Anterior cingulate cortex (tissue), 58 donors: ENCODE data around the gene CT45A1.
"Not testable (repeated sequence)": the region's sequence is repeated elsewhere in the genome, so short reads cannot be mapped to it uniquely, and the experiment has no call there.

ENCODE experiments used
- DNase-seq, 58 donors: peaks; one replicate each; lab custom pipeline; 2025; lab: John Stamatoyannopoulos, UW

CT45A1 gene

DNA sequence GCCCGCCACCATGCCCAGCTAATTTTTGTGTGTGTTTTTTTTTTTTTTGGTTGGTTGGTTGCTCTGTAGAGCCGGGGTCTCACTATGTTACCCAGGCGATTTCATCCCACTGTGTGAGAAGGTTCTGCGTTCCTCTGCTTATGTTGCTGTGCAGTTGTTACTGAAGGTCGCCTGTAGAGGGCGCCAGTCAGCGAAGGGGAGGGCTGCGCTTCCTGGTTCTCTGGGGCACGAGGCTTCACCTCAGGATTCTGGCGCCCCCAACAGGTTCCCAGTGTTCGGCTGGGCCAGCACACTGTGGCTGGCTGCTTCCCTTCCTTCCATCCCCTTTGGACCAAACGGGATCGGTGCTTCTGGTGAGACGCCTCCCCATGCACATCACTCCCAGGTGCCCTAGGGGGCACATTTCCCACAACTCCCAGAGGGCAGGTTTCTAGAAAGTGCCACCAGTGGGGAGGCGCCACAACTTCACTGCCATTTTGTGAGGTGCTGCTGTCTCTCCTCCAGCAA lies at the start of gene CT45A1:
CT45A1 (plus strand) TSS at position 457 of the 507 bp plus-strand sequence. CDS start 5,302 bp downstream, outside the sequence.
- not testable (repeated sequence) for DNase-seq

DNA sequence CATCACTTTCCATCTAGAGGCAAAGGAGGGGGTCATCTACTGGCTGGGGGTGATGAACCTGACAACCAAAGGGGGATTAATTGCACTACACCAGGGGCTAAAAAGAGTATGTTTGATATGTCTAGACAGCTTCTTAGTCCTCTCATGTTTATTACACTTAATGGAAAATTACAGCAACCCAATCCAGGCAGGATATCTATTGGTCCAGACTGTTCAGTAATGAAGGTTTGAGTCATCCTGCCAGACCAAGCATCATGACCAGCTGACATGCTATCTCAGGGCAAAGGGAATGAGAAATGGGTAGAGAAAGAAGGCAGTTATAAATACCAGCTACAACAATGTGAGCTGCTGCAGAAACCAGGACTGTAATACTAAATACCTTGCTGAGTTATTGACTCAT lies 40.5 kb upstream of the CT45A1 start:
- DNase-seq, result not testable (repeated sequence)

DNA sequence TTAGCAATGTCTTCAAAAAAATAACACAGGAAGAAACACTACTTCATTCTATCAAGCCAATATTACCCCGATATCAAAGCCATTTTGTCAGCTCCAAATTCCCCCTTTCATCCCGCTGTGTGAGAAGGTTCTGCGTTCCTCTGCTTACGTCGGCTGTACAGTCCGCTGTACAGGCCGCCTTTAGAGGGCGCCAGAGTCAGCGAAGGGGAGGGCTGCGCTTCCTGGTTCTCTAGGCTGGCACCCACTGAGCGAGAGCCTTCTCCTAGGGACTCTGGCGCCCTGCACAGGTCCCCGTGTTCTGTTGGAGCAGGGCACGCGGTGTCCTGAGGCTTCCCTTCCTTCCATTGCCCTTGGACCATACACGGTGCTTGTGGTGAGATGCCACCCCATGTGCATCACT lies 25.3 kb upstream of the CT45A1 start:
- DNase-seq, result no peak

DNA sequence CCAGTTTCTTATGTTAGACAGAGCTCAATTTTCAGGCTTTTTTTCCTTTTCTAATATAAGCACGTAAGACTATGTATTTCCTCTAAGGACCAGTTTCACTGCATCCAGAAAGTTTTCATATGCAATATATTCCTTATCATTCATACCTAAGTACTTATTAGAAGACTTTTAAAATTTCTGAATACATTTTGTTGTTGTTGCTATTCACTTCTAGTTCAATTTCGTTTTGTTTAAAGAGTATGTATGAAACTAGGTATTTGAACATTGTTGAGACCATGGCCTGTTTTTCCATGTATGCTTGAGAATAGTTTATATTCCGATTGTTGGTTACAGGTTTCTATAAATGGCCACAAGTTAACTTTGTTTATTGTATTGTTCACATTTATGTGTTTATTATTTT lies 18.0 kb upstream of the CT45A1 start:
- no peak for DNase-seq

DNA sequence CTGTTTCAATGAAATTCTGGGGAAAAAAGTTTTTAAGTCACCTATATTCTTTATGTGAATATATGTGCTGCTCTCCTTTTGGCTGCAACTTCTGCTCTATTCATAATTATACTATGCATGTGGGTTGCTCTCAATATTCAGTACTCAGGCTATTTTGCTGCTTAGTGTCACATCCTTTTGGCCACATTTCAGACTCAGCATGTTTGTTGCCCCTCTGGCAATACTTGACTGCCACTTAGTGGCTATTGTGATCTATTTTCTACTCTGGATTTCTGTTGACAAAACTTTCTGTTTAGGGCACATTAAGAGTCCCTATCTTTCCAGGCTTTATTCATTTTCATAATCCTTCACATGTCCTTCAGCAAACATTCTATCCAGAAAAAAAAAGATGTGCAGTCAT lies 15.8 kb upstream of the CT45A1 start:
- peak in 1 of 58 donors; percentile 0 for DNase-seq

- DNase-seq, result no peak
These were observed 14.5 kb upstream of the CT45A1 start for GRCh38 chrX:135698924-135699323.

DNA sequence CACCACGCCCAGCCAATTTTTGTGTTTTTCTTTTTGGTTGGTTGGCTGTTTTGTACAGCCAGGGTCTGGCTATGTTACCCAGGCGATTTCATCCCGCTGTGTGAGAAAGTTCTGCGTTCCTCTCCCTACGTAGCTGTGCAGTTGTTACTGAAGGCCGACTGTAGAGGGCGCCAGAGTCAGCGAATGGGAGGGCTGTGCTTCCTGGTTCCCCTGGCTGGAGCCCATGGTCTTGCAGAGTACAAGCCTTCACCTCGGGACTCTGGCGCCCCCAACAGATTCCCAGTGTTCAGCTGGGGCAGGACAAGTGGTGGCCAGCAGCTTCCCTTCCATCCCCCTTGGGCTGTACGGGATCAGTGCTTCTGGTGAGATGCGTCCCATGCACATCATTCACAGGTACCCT lies 5.6 kb upstream of the CT45A1 start:
- DNase-seq, result no peak

DNA sequence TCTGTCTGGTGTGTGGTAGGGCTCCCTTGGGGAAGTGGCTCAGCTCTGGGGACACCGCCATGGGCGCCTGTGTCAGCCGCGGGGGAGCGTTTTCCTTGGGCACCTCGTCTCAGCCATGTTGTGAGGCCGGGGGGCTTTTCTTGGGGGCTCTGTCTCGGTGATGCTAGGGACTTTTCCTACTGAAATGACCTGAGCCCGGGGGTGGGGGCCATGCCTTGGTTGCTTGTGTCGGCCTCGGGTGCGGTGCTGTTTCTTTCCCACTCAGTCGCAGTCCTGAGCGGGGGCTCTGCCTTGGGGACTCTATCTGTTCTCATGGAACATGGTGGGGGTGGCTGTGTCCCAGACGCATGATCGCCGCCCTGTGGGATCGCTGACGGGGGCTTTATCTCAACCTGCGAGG lies 356 bp downstream of the CT45A1 start:
- no peak for DNase-seq

DNA sequence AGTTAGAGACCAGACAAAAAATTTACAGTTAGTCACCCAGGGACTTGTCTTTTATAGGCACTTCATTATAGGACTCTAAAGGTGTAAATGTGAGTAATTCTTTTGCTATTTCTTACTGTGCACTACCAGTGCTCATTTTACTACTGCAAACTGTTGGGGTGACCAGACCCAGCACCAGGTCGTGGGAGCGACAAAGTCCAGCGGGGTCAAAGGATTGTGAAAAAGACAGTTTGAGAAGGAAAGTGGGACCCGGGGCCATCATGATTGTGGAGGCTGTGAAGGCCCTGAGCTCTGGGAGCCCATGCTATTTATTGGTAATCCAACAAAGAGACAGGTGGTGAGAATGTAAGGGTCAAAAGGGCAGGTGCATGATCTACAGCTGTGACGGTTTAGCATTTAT lies 21.2 kb downstream of the CT45A1 start:
- not testable (repeated sequence) for DNase-seq

- no peak for DNase-seq
These were observed 24.1 kb downstream of the CT45A1 start for GRCh38 chrX:135737366-135738071.

- DNase-seq, result no peak
These were observed 27.3 kb downstream of the CT45A1 start for GRCh38 chrX:135740681-135741149.

GRCh38 chrX:135741192-135741715 lies 27.8 kb downstream of the CT45A1 start:
- no peak for DNase-seq

- not testable (repeated sequence) for DNase-seq
These were observed 31.3 kb downstream of the CT45A1 start for GRCh38 chrX:135744739-135745138.

DNA sequence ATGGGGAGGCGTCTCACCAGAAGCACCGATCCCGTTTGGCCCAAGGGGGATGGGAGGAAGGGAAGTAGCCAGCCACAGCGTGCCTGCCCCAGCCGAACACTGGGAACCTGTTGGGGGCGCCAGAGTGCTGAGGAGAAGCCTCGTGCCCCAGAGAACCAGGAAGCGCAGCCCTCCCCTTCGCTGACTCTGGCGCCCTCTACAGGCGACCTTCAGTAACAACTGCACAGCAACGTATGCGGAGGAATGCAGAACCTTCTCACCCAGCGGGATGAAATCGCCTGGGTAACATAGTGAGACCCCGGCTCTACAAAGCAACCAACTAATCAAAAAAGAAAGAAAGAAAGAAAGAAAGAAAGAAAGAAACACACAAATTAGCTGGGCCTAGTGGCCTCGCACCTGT lies 54.7 kb downstream of the CT45A1 start, which contains the start of gene CT45A3:
CT45A3 (minus strand) TSS at position 101 of the 400 bp plus-strand sequence. CDS start 3,747 bp downstream, outside the sequence.
- DNase-seq, result not testable (repeated sequence)
